HUES64 (cell line): ENCODE measurements around the gene PGC.

Experiments used
- H3K27ac ChIP-seq: 2 replicates; pipeline ENCODE4 v1.7.0; 2013; ENCODE audit warnings: low read depth, low read length, inconsistent platforms
- H3K27me3 ChIP-seq: 2 replicates; pipeline ENCODE4 v1.6.1; 2013; ENCODE audit warnings: mild to moderate bottlenecking, low read length; ENCODE audit not compliant: insufficient read depth
- H3K36me3 ChIP-seq: 2 replicates; pipeline ENCODE4 v1.6.1; 2013; ENCODE audit warnings: mild to moderate bottlenecking, low read length; ENCODE audit not compliant: insufficient read depth
- H3K4me1 ChIP-seq: 2 replicates; pipeline ENCODE4 v1.6.1; 2013; ENCODE audit warnings: mild to moderate bottlenecking, low read length, moderate library complexity; ENCODE audit not compliant: insufficient read depth
- H3K4me3 ChIP-seq: 2 replicates; pipeline ENCODE4 v1.5.1; 2013; ENCODE audit warnings: mild to moderate bottlenecking, low read length, moderate library complexity
- H3K9ac ChIP-seq: 2 replicates; pipeline ENCODE4 v1.6.1; 2013; ENCODE audit warnings: mild to moderate bottlenecking, low read depth, low read length
- H3K9me3 ChIP-seq: 2 replicates; pipeline ENCODE4 v1.6.1; 2013; ENCODE audit warnings: low read depth, low read length; ENCODE audit not compliant: insufficient read depth
- WGBS: fragments of 150-250, 120-280 bp; methylation state at CpG from one replicate; pipeline ENCODE4 v1.1.7; 2013; ENCODE audit warnings: missing lambda C conversion rate; 5-methylcytosine and 5-hydroxymethylcytosine counted together

The PGC gene

DNA sequence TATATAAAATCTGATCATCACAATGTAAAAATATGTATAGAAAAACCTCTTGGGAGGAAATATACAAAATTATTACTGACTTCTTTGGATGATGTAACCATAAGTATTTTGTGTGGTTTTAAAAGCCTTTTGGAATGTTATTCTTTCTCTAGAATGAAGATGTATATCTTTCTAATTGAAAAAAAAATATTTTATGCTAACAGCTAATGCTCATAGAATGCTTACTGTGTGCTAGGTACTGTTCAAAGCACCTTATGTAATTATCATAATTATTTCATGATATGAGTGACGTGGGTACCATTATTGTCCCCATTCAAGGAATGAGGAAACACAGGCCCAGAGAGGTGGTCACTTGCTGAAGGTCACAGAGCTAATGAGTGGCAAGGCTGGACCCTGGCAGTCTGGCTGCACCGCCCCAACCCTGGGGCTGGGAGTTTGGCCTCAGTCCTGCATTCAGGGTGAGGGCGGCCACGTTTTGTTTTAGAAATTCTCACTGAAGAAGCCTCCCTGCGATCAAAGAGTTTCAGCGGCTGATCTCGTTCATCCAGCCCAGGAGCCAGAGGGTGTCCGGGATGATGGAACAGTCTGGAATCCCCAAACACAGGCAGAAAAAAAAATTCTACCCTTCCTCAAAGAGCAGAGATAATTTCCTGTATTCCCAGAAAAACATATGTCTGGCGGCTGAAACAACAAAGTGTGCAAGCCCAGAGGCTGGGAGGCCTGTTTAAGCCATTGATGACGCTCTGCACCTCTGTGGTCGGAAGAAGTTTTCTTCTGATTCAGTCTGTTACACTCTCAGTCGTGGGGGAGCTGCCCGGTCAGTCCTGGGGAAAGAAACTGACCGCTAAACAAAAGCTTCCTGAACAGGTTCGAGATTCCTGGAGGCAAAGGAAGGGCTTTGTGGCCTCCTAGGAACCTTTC lies 49.1 kb downstream of the PGC start:
- Histone ChIP-seq H3K27me3 (no peaks in the 10 kb centered on the region), H3K9me3 (no peaks in the 10 kb centered on the region), H3K36me3 (no peaks in the 10 kb centered on the region), H3K27ac (no peak overlapping the region), H3K9ac (no peak overlapping the region), H3K4me3 (no peak overlapping the region), H3K4me1 (peaks cover 6% of the 10 kb centered on the region; the same call in 1 of the 2 replicates)
- 82% methylated on average over 15 of the region's 15 CpGs for WGBS

GRCh38 chr6:41696788-41697187 lies 50.4 kb downstream of the PGC start:
- Histone ChIP-seq H3K27ac (no peak overlapping the region), H3K4me3 (no peak overlapping the region), H3K9ac (no peak overlapping the region), H3K27me3 (no peaks in the 10 kb centered on the region), H3K36me3 (no peaks in the 10 kb centered on the region), H3K9me3 (no peaks in the 10 kb centered on the region), H3K4me1 (peaks cover 6% of the 10 kb centered on the region; the same call in 1 of the 2 replicates)
- 95% methylated on average over 6 of the region's 6 CpGs for WGBS

DNA sequence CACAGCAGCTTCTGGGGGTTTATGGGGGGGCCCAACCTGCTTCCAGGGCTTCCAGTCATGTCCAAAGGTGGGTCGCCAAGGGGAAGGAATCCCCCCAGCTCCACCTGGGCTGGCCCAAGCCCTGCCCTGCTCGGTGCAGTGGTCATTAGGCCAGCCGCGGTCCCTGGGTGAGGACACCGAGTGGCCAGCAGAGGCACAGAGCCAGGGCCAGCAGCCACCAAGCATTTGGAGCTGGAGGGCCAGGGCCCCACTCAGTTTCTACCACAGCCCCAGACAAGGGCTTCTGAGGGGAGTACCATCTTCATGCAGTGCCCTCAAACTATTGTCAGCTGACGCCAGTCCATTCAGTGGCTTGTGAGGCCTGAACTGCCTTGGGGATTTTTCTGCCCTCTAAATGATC lies 51.4 kb downstream of the PGC start:
- Histone ChIP-seq H3K36me3 (no peaks in the 10 kb centered on the region), H3K4me3 (no peak overlapping the region)
- WGBS: 82% methylated on average over 6 of the region's 6 CpGs

GRCh38 chr6:41694815-41695526 lies 52.2 kb downstream of the PGC start:
- H3K4me1 ChIP-seq: no peaks in the 10 kb centered on the region
- H3K9me3 ChIP-seq: no peaks in the 10 kb centered on the region
- no peak overlapping the region for H3K27ac ChIP-seq
- H3K36me3 ChIP-seq: no peaks in the 10 kb centered on the region
- H3K27me3 ChIP-seq: no peaks in the 10 kb centered on the region
- no peak overlapping the region for H3K9ac ChIP-seq
- 85% methylated on average over 6 of the region's 6 CpGs for WGBS
- H3K4me3 ChIP-seq: no peak overlapping the region

More for the DNA sequence above, 51.4 kb downstream of the PGC start:
- Histone ChIP-seq H3K27ac (no peak overlapping the region), H3K4me1 (peaks cover 5% of the 10 kb centered on the region; the same call in 1 of the 2 replicates), H3K27me3 (no peaks in the 10 kb centered on the region), H3K9ac (no peak overlapping the region), H3K9me3 (no peaks in the 10 kb centered on the region)

DNA sequence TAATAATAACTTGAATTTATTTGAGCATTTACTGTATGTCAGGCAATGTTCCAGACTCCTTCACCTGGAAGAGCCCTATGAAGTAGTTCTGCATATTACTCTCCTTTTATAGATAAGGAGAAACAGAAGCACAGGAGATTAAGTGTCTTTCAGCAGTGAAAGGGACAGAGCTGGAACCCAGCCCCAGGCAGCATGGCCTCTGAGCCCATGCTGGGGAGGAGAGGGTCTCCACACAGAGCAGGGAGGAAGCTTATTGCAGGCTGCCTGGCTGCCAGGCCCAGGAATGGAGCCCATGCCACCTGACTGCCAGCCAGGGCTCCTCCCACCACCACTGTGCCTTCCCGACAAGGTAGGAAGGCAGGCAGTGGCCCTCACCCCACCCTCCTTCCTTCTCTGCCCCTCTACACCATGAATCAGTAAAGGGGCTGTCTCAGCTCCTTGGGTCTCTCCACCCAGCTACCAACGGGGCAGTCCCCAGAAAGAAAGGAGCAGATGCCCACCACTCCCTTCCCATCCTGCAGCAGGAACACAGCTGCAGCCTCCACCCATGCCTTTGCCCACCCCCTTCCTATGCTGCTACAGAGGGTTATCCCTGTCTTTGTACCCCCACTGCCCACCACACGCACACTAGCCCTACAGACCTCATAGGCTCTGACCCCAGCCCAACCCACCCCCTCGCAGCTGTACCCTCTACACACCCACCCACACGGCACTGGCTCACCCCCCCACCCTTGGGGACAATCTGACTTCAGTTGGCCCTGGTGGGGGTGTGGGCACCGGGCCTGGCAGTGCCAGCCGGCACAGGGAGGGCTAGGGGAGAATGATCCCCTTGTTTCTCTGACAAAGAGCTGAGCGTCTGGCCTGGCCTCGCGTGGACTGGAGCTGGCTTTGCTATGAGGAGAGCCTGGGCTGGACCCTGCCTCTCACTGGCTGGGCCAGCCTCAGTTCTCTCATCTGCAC lies 53.6 kb downstream of the PGC start:
- Histone ChIP-seq H3K27ac (no peak overlapping the region), H3K36me3 (no peaks in the 10 kb centered on the region), H3K4me1 (no peaks in the 10 kb centered on the region), H3K9ac (no peak overlapping the region), H3K27me3 (no peaks in the 10 kb centered on the region), H3K9me3 (no peaks in the 10 kb centered on the region), H3K4me3 (no peak overlapping the region)
- 82% methylated on average over 9 of the region's 10 CpGs for WGBS

DNA sequence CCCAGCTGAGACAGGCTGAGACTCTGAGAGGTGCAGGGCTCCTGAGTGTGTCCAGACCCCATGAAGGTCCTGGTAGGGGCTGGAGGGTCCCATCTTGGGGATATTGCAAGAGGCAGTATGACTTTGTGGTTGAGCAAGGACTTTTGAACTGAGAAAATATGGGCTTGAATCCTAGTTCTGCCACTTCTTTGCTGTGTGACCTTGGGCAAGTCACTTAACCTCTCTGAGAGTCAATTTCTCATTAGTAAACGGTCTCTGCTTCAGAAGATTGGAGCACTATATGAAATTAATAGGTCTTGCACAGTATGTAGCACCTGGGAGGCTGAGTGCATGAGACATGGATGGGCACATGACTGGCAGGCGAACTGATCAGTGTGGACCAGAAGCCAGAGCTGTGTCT lies 54.5 kb downstream of the PGC start:
- Histone ChIP-seq H3K9me3 (no peaks in the 10 kb centered on the region), H3K27ac (no peak overlapping the region), H3K4me1 (peaks cover 7% of the 10 kb centered on the region; the same call in 1 of the 2 replicates), H3K4me3 (no peak overlapping the region), H3K36me3 (no peaks in the 10 kb centered on the region), H3K9ac (no peak overlapping the region), H3K27me3 (no peaks in the 10 kb centered on the region)
- WGBS: 92% methylated on average over 2 of the region's 2 CpGs

DNA sequence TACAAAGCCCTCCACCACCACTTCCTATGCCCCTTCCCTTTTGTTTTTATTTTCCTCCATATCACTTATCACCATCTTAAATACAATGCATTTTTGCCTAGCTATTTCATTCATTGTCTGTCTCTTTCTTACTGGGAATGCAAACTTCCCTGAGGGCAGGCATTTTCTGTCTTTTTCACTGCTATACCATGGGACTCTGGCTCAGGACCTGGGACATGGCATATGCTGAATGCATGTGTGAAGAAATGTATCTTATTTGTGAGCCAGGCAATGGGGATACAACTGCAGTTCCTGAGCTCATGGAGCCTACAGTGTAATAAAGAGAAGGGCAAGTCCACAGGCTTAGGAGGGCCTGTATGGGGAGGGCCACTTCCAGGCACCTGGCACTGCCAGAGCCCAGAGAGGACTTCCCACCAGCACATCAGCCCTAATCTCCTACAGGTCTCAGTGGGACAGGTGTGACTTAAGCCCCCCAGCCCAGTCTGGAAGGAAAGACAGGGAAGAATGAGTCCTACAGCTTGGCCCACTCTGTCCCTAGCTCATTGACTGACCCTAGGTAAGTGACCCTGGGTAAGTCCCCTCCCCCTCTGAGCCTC lies 55.0 kb downstream of the PGC start:
- no peaks in the 10 kb centered on the region for H3K9me3 ChIP-seq
- no peaks in the 10 kb centered on the region for H3K36me3 ChIP-seq

GRCh38 chr6:41691426-41692079 lies 55.6 kb downstream of the PGC start:
- H3K4me3 ChIP-seq: no peak overlapping the region
- peaks cover 9% of the 10 kb centered on the region; the same call in 1 of the 2 replicates for H3K4me1 ChIP-seq
- H3K36me3 ChIP-seq: no peaks in the 10 kb centered on the region
- H3K9me3 ChIP-seq: no peaks in the 10 kb centered on the region
- WGBS: 76% methylated on average over 8 of the region's 8 CpGs
- H3K27ac ChIP-seq: no peak overlapping the region
- H3K27me3 ChIP-seq: no peaks in the 10 kb centered on the region
- no peak overlapping the region for H3K9ac ChIP-seq

More for the DNA sequence above, 55.0 kb downstream of the PGC start:
- no peak overlapping the region for H3K4me3 ChIP-seq
- H3K27me3 ChIP-seq: no peaks in the 10 kb centered on the region
- peaks cover 9% of the 10 kb centered on the region; the same call in 1 of the 2 replicates for H3K4me1 ChIP-seq
- no peak overlapping the region for H3K27ac ChIP-seq
- H3K9ac ChIP-seq: no peak overlapping the region

DNA sequence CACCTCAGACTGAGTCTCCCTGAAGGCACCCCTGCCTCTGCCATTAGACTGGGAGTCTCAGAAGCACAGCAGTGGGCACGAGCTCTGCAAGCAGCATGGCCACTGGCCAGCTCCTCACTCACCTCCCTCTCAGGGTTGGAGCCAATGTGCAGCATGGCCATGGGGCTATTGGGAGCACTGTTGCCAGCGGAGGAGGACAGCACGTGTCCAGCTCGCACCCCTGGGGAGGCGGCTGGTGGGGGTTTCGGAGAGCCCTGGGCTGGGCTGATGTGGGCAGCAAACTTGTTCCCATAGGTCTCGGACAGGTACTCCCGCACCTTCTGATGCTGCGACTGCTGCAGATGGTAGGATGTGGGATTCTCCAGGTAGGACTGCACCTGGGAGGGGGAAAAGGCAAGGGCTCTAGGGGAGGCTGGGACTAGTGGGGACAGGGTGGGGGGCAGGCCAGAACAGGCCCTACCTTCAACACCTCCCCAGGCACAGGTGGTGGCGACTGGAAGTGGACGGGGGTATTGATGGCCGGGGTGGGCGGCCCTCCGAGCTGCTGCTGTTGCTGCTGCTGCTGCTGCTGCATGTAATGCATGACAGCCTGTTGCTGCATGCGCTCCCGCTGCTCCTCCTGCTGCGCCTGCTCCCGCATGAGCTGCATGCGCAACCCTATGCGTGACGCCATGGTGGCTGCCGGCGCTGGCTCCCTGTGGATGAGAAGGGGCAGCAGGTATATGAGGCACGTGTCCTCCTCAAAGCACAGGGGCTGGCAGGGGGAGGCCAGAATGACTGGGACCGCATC lies 56.5 kb downstream of the PGC start:
- no peak overlapping the region for H3K27ac ChIP-seq
- no peaks in the 10 kb centered on the region for H3K27me3 ChIP-seq
- H3K4me1 ChIP-seq: peaks cover 9% of the 10 kb centered on the region; the same call in 1 of the 2 replicates
- no peaks in the 10 kb centered on the region for H3K36me3 ChIP-seq
- H3K4me3 ChIP-seq: no peak overlapping the region
- WGBS: 92% methylated on average over 25 of the region's 25 CpGs
- no peak overlapping the region for H3K9ac ChIP-seq
- H3K9me3 ChIP-seq: no peaks in the 10 kb centered on the region
